CD14-positive monocyte (primary cell): ENCODE results near the gene CDC45. TPM values are rescaled to one million over a fixed set of nuclear protein-coding genes. Genes with fewer than 3 reads are reported as not detected.

ENCODE experiments used
- DNase-seq, 3 donors: peaks; one replicate each; pipeline ENCODE4 v3.0.0-alpha.2; 2011 to 2022
- H2AFZ ChIP-seq: 2 replicates; pipeline ENCODE4 v1.6.0; 2012; ENCODE audit warnings: mild to moderate bottlenecking, low read depth, low read length, inconsistent platforms; ENCODE audit not compliant: insufficient read depth, poor library complexity, severe bottlenecking
- H3K27ac ChIP-seq, 2 donors: 1 replicate in 1 of 2; 2 replicates in 1 of 2; pipeline ENCODE4 v1.5.1; 2012 to 2013; ENCODE audit warnings: low read length in 2 of 2, control low read depth in 1 of 2, inconsistent platforms in 1 of 2, low read depth in 1 of 2, mild to moderate bottlenecking in 1 of 2
- H3K27me3 ChIP-seq, 2 donors: one replicate each; pipeline versions ENCODE4 v1.6.0 to v1.6.1; 2011 to 2013; ENCODE audit warnings: low read length in 2 of 2; ENCODE audit not compliant: control insufficient read depth in 2 of 2, insufficient read depth in 2 of 2
- H3K36me3 ChIP-seq, 2 donors: replicated peaks in 1 of 2; 1 replicate in 1 of 2; 2 replicates in 1 of 2; pipeline versions ENCODE4 v1.5.1 to v1.6.1; 2012 to 2013; ENCODE audit warnings: low read length in 2 of 2, control low read depth in 1 of 2, inconsistent platforms in 1 of 2, mild to moderate bottlenecking in 1 of 2; ENCODE audit not compliant: insufficient read depth in 2 of 2, control insufficient read depth in 1 of 2
- H3K4me1 ChIP-seq, 2 donors: 1 replicate in 1 of 2; 2 replicates in 1 of 2; pipeline versions ENCODE4 v1.5.1 to v1.6.1; 2012 to 2013; ENCODE audit warnings: low read length in 2 of 2, control low read depth in 1 of 2, inconsistent platforms in 1 of 2, mild to moderate bottlenecking in 1 of 2, moderate library complexity in 1 of 2; ENCODE audit not compliant: insufficient read depth in 2 of 2, control insufficient read depth in 1 of 2
- H3K4me2 ChIP-seq: replicated peaks from 2 replicates; pipeline ENCODE3; 2012; ENCODE audit warnings: low read length, moderate library complexity, mild to moderate bottlenecking; ENCODE audit not compliant: poor library complexity, severe bottlenecking; ENCODE audit errors: extremely low read depth
- H3K4me3 ChIP-seq, 3 experiments: fragments of 200-600 bp in 1 of 3; sonication (generic) in 1 of 3; replicated peaks in 1 of 3; 1 replicate in 2 of 3; 2 replicates in 1 of 3; pipeline ENCODE4 v1.5.1; 2011 to 2013; ENCODE audit warnings: low read length in 3 of 3, mild to moderate bottlenecking in 3 of 3, control low read depth in 2 of 3, low read depth in 2 of 3, inconsistent platforms in 1 of 3, moderate library complexity in 1 of 3
- H3K79me2 ChIP-seq: 2 replicates; pipeline ENCODE4 v1.6.0; 2012; ENCODE audit warnings: mild to moderate bottlenecking, control low read depth, inconsistent platforms, low read length, moderate library complexity; ENCODE audit not compliant: insufficient read depth
- H3K9ac ChIP-seq: 2 replicates; pipeline ENCODE4 v1.6.0; 2017; ENCODE audit warnings: low read length, mild to moderate bottlenecking; ENCODE audit not compliant: insufficient read depth, poor library complexity, severe bottlenecking
- H3K9me3 ChIP-seq, 2 donors: replicated peaks in 1 of 2; 1 replicate in 1 of 2; 2 replicates in 1 of 2; pipeline versions ENCODE4 v1.5.1 to v1.6.1; 2012 to 2013; ENCODE audit warnings: low read length in 2 of 2, control low read depth in 1 of 2; ENCODE audit not compliant: control insufficient read depth in 1 of 2, insufficient read depth in 1 of 2
- H4K20me1 ChIP-seq: 2 replicates; pipeline ENCODE4 v1.6.0; 2012; ENCODE audit warnings: mild to moderate bottlenecking, low read length, control low read depth, moderate library complexity; ENCODE audit not compliant: insufficient read depth
- H3K27ac Mint-ChIP-seq, 7 donors: one replicate each; pipeline ENCODE4 v1.8.0; 2020; ENCODE audit warnings: mild to moderate bottlenecking in 7 of 7, mixed read lengths in 7 of 7, moderate library complexity in 6 of 7, inconsistent platforms in 2 of 7
- H3K27me3 Mint-ChIP-seq, 3 donors: one replicate each; pipeline ENCODE4 v1.8.0; 2021 to 2022; ENCODE audit warnings: low read depth in 3 of 3, mild to moderate bottlenecking in 3 of 3, mixed read lengths in 3 of 3, moderate library complexity in 3 of 3, inconsistent platforms in 1 of 3
- H3K36me3 Mint-ChIP-seq, 2 donors: one replicate each; pipeline ENCODE4 v1.8.0; 2020; ENCODE audit warnings: mixed read lengths in 2 of 2, inconsistent platforms in 1 of 2, mild to moderate bottlenecking in 1 of 2
- H3K4me1 Mint-ChIP-seq: one replicate; pipeline ENCODE4 v1.8.0; 2020; ENCODE audit warnings: mild to moderate bottlenecking, mixed read lengths
- H3K4me3 Mint-ChIP-seq, 2 donors: one replicate each; pipeline ENCODE4 v1.8.0; 2020; ENCODE audit warnings: mild to moderate bottlenecking in 2 of 2, mixed read lengths in 2 of 2, moderate library complexity in 1 of 2
- H3K9me3 Mint-ChIP-seq, 7 donors: one replicate each; pipeline ENCODE4 v1.8.0; 2020 to 2022; ENCODE audit warnings: mixed read lengths in 7 of 7, mild to moderate bottlenecking in 6 of 7, moderate library complexity in 6 of 7, inconsistent platforms in 2 of 7
- CTCF ChIP-seq: fragments of 200-600 bp; IDR thresholded peaks from one replicate; pipeline ENCODE4 v1.8.0; 2022; ENCODE audit warnings: antibody characterized with exemption, mild to moderate bottlenecking
- WGBS: methylation state at CpG from one replicate; pipeline ENCODE4 v1.1.5; 2013; ENCODE audit warnings: missing lambda C conversion rate; ENCODE audit not compliant: insufficient coverage; 5-methylcytosine and 5-hydroxymethylcytosine counted together
- intact Hi-C, 2 donors: fragments of 100-400 bp; cut with micrococcal nuclease; formaldehyde crosslinking; loops; one replicate each; pipeline versions ENCODE4 v1.15.0 to v1.15.1; 2023
- polyA plus RNA-seq, 3 donors: library from polyadenylated mRNA; depleted of rRNA in 1 of 3; unstranded in 2 of 3; stranded (reverse) in 1 of 3; fragments of 300-500 nt in 2 of 3; fragments of >200 nt in 1 of 3; fragmentation: Illumina TruSeq in 2 of 3; gene quantifications; 1 replicate in 2 of 3; 2 replicates in 1 of 3; pipeline ENCODE4 v1.2.3, GENCODE V29; 2012 to 2021

The CDC45 gene
- polyA plus RNA-seq, 3 donors = 0.04 TPM; not detected in 2

- Histone ChIP-seq H3K36me3 (peaks cover 13 to 22% of the 10 kb centered on the region in 2 donors), H3K4me1 (peaks cover 42 to 44% of the 10 kb centered on the region in 2 donors), H3K27me3 (no peaks in the 10 kb centered on the region), H3K9me3 (no peaks in the 10 kb centered on the region), H2AFZ (peak within 1 kb of the TSS; percentile 99), H3K79me2 (peaks cover 52% of the 10 kb centered on the region), H3K27ac (peak within 1 kb of the TSS; percentile 90 to 95), H4K20me1 (peaks cover 33% of the 10 kb centered on the region), H3K9ac (peak within 1 kb of the TSS; percentile 85), H3K4me2 (peak within 1 kb of the TSS; percentile 100), H3K4me3 (peak within 1 kb of the TSS; percentile 82 to 97 (median 87))
- H3K4me1 Mint-ChIP-seq = peaks cover 41% of the 10 kb centered on the region
- H3K4me3 Mint-ChIP-seq = peak within 1 kb of the TSS; percentile 86 to 93
- peak; percentile 67 to 70 (median 69) for DNase-seq
- peak within 1 kb of the TSS; percentile 89 to 95 (median 91) for H3K27ac Mint-ChIP-seq
- H3K27me3 Mint-ChIP-seq = peaks cover 0 to 2% (median 0%) of the 10 kb centered on the region in 3 donors
- intact Hi-C loops = loop anchor here (1.0 to 2.0 kb wide), 3 partner anchors 15 to 48 kb away; partner anchors contain the start of genes C22orf39 (in 2 of the 2), CDC45 (in 2 of the 2) and UFD1 (in 2 of the 2)
- TF ChIP-seq CTCF = no peak
- WGBS = under 1% methylated on average over 66 of the region's 66 CpGs
- H3K9me3 Mint-ChIP-seq = no peaks in the 10 kb centered on the region
- H3K36me3 Mint-ChIP-seq = peaks cover 11 to 22% of the 10 kb centered on the region in 2 donors
Measured at GRCh38 chr22:19431649-19432132, 48.0 kb upstream of the CDC45 start, which contains the start of gene HIRA. TSS of gene HIRA (minus strand) at chr22:19431733. CDS start at chr22:19431476, 257 bp downstream.

- Histone ChIP-seq H3K27me3 (no peaks in the 10 kb centered on the region), H3K4me1 (peaks cover 42% of the 10 kb centered on the region in 2 donors), H3K4me2 (peak within 1 kb of the TSS; percentile 100), H3K9ac (peak within 1 kb of the TSS; percentile 84), H4K20me1 (peaks cover 27% of the 10 kb centered on the region), H2AFZ (peak within 1 kb of the TSS; percentile 99), H3K27ac (peak within 1 kb of the TSS; percentile 90 to 95), H3K36me3 (peaks cover 13 to 28% of the 10 kb centered on the region in 2 donors), H3K4me3 (peak within 1 kb of the TSS; percentile 82 to 97 (median 87)), H3K9me3 (no peaks in the 10 kb centered on the region), H3K79me2 (peaks cover 52% of the 10 kb centered on the region)
- peak within 1 kb of the TSS; percentile 86 to 93 for H3K4me3 Mint-ChIP-seq
- H3K36me3 Mint-ChIP-seq = peaks cover 13 to 28% of the 10 kb centered on the region in 2 donors
- H3K4me1 Mint-ChIP-seq = peaks cover 38% of the 10 kb centered on the region
- no peaks in the 10 kb centered on the region for H3K9me3 Mint-ChIP-seq
- H3K27ac Mint-ChIP-seq = peak within 1 kb of the TSS; percentile 89 to 94 (median 91)
- H3K27me3 Mint-ChIP-seq = peaks cover 0 to 2% (median 0%) of the 10 kb centered on the region in 3 donors
- intact Hi-C loops = loop anchor here (2.0 kb wide), 2 partner anchors 15 to 47 kb away; partner anchors contain the start of genes C22orf39 (in 2 of the 2), CDC45 (in 1 of the 2) and UFD1 (in 1 of the 2)
- WGBS = 0% methylated on average over 70 of the region's 74 CpGs
- TF ChIP-seq CTCF = no peak
- DNase-seq = peak; percentile 81 to 93 (median 88)
Measured at GRCh38 chr22:19432133-19432851, 47.4 kb upstream of the CDC45 start, which contains the start of gene MRPL40. TSS of gene MRPL40 (plus strand) at chr22:19432545. CDS start at chr22:19432555, 10 bp downstream.
